Left kidney (tissue), 2 donors: ENCODE measurements around the gene ZMYND15. TPM values are rescaled to one million over a fixed set of nuclear protein-coding genes. Genes with fewer than 3 reads are reported as not detected.

Experiments
- DNase-seq: peaks from one replicate; pipeline ENCODE4 v3.0.0-alpha.2; 2013
- polyA plus RNA-seq: library from polyadenylated mRNA; unstranded; fragments of 120-200 nt; gene quantifications from one replicate; pipeline ENCODE4 v1.2.1, GENCODE V29; 2013; ENCODE audit not compliant: insufficient read length

Gene ZMYND15
- polyA plus RNA-seq, 1 donor = 0.32 TPM

GRCh38 chr17:4716081-4716480, 23.6 kb upstream of the ZMYND15 start:
- DNase-seq = no peak

GRCh38 chr17:4717791-4718190, 21.8 kb upstream of the ZMYND15 start:
- no peak for DNase-seq

- no peak for DNase-seq
These were observed 21.4 kb upstream of the ZMYND15 start for GRCh38 chr17:4718276-4718675.

GRCh38 chr17:4719146-4719545, 20.5 kb upstream of the ZMYND15 start:
- DNase-seq = no peak

GRCh38 chr17:4719684-4720221, 19.9 kb upstream of the ZMYND15 start:
- no peak for DNase-seq

- DNase-seq = no peak
These were observed 18.8 kb upstream of the ZMYND15 start for GRCh38 chr17:4720787-4721186.

GRCh38 chr17:4721203-4722135, 18.2 kb upstream of the ZMYND15 start:
- no peak for DNase-seq

GRCh38 chr17:4722678-4723240, 16.9 kb upstream of the ZMYND15 start:
- no peak for DNase-seq

GRCh38 chr17:4724650-4725049, 15.0 kb upstream of the ZMYND15 start:
- DNase-seq = no peak

GRCh38 chr17:4725646-4726310, 13.9 kb upstream of the ZMYND15 start:
- no peak for DNase-seq

GRCh38 chr17:4728124-4728523, 11.5 kb upstream of the ZMYND15 start:
- no peak for DNase-seq

- no peak for DNase-seq
These were observed 6.5 kb upstream of the ZMYND15 start for GRCh38 chr17:4733073-4733531.

GRCh38 chr17:4734857-4735475, 4.7 kb upstream of the ZMYND15 start:
- no peak for DNase-seq

- DNase-seq = no peak
These were observed 3.6 kb upstream of the ZMYND15 start for GRCh38 chr17:4735876-4736651.

GRCh38 chr17:4738136-4739121, 1.2 kb upstream of the ZMYND15 start:
- no peak for DNase-seq

- no peak for DNase-seq
These were observed 355 bp downstream of the ZMYND15 start for GRCh38 chr17:4740025-4740351.

GRCh38 chr17:4740584-4740983, 951 bp downstream of the ZMYND15 start:
- DNase-seq = no peak

- no peak for DNase-seq
These were observed 1.9 kb downstream of the ZMYND15 start for GRCh38 chr17:4741544-4741943.

- no peak for DNase-seq
These were observed 2.5 kb downstream of the ZMYND15 start for GRCh38 chr17:4742133-4742532.

GRCh38 chr17:4742629-4743028, 3.0 kb downstream of the ZMYND15 start:
- no peak for DNase-seq
